Neural cell (in vitro differentiated cells): ENCODE data around the gene HMCES. TPM values are rescaled to one million over a fixed set of nuclear protein-coding genes. Genes with fewer than 3 reads are reported as not detected.

Experiments
- H2AFZ ChIP-seq: fragments of 200-600, 300-800 bp; sonication (generic), shearing (Covaris generic); 2 replicates; pipeline ENCODE4 v1.6.0; 2014; ENCODE audit warnings: low read depth, mild to moderate bottlenecking, antibody characterized with exemption, low read length, moderate library complexity
- H3F3A ChIP-seq: fragments of 200-600 bp; shearing (Covaris generic); 2 replicates; pipeline ENCODE4 v1.6.1; 2016; ENCODE audit warnings: mild to moderate bottlenecking, moderate library complexity, mixed read lengths, antibody characterized with exemption, low read length; ENCODE audit not compliant: insufficient read depth, poor library complexity, severe bottlenecking
- H3K27ac ChIP-seq: fragments of 200-600, 300-800 bp; sonication (generic), shearing (Covaris generic); 2 replicates; pipeline ENCODE4 v1.5.1; 2014; ENCODE audit warnings: mild to moderate bottlenecking, low read length, moderate library complexity
- H3K27me3 ChIP-seq: fragments of 300-800, 200-600 bp; sonication (generic), shearing (Covaris generic); 2 replicates; pipeline ENCODE4 v1.6.0; 2014; ENCODE audit warnings: mild to moderate bottlenecking, low read depth, low read length, moderate library complexity; ENCODE audit not compliant: insufficient read depth
- H3K36me3 ChIP-seq: fragments of 300-800, 200-600 bp; sonication (generic), shearing (Covaris generic); 2 replicates; pipeline ENCODE4 v1.5.1; 2014; ENCODE audit warnings: mild to moderate bottlenecking, antibody characterized with exemption, low read length, moderate library complexity; ENCODE audit not compliant: insufficient read depth
- H3K4me2 ChIP-seq: fragments of 300-800, 200-600 bp; sonication (generic), shearing (Covaris generic); 2 replicates; pipeline ENCODE4 v1.6.0; 2014; ENCODE audit warnings: mild to moderate bottlenecking, low read length
- H3K4me3 ChIP-seq: fragments of 300-800, 200-600 bp; sonication (generic), shearing (Covaris generic); 2 replicates; pipeline ENCODE4 v1.5.1; 2014; ENCODE audit warnings: mild to moderate bottlenecking, low read length, moderate library complexity
- H3K79me2 ChIP-seq: fragments of 200-600 bp; shearing (Covaris generic); replicated peaks from 2 replicates; pipeline ENCODE4 v1.6.0; 2014; ENCODE audit warnings: mild to moderate bottlenecking, low read length, moderate library complexity; ENCODE audit not compliant: insufficient read depth
- H3K9ac ChIP-seq: fragments of 300-800, 200-600 bp; sonication (generic), shearing (Covaris generic); 2 replicates; pipeline ENCODE4 v1.6.1; 2016; ENCODE audit warnings: mild to moderate bottlenecking, low read length, mixed read lengths
- H3K9me2 ChIP-seq: fragments of 200-600 bp; shearing (Covaris generic); 2 replicates; pipeline ENCODE4 v1.6.1; 2016; ENCODE audit warnings: mild to moderate bottlenecking, low read length, mixed read lengths; ENCODE audit not compliant: insufficient read depth
- H3K9me3 ChIP-seq: fragments of 200-600, 300-800 bp; sonication (generic), shearing (Covaris generic); 2 replicates; pipeline ENCODE4 v1.6.1; 2016; ENCODE audit warnings: mild to moderate bottlenecking, mixed run types, low read length, moderate library complexity, mixed read lengths
- H4K20me1 ChIP-seq: fragments of 200-600 bp; shearing (Covaris generic); 2 replicates; pipeline ENCODE4 v1.6.1; 2016; ENCODE audit warnings: mild to moderate bottlenecking, mixed run types; ENCODE audit not compliant: insufficient read depth
- EP300 ChIP-seq: fragments of 450-650 bp; conservative IDR thresholded peaks from 2 replicates; pipeline ENCODE4 v1.6.1; 2014; ENCODE audit warnings: antibody characterized with exemption, mild to moderate bottlenecking, moderate library complexity; ENCODE audit not compliant: poor library complexity, severe bottlenecking
- EZH2 ChIP-seq: fragments of 200-600, 300-800 bp; shearing (Covaris generic), sonication (generic); IDR thresholded peaks from 2 replicates; pipeline ENCODE4 v1.6.1; 2014; ENCODE audit warnings: antibody characterized with exemption, low read length, borderline replicate concordance, mild to moderate bottlenecking; ENCODE audit not compliant: insufficient read depth, poor library complexity, severe bottlenecking
- MXI1 ChIP-seq: fragments of 450-650 bp; conservative IDR thresholded peaks from 2 replicates; pipeline ENCODE4 v1.6.1; 2014; ENCODE audit warnings: antibody characterized with exemption, mild to moderate bottlenecking; ENCODE audit not compliant: poor library complexity, severe bottlenecking
- POLR2AphosphoS5 ChIP-seq: IDR thresholded peaks from 2 replicates; pipeline ENCODE4 v1.6.1; 2012
- RAD21 ChIP-seq: fragments of 450-650 bp; conservative IDR thresholded peaks from 2 replicates; pipeline ENCODE4 v1.6.1; 2014; ENCODE audit warnings: antibody characterized with exemption, mild to moderate bottlenecking, moderate library complexity
- SMC3 ChIP-seq: fragments of 450-650 bp; conservative IDR thresholded peaks from 2 replicates; pipeline ENCODE4 v1.6.1; 2014; ENCODE audit warnings: antibody characterized with exemption, mild to moderate bottlenecking, moderate library complexity; ENCODE audit not compliant: poor library complexity
- TAF1 ChIP-seq: IDR thresholded peaks from 2 replicates; pipeline ENCODE4 v1.6.1; 2012; ENCODE audit warnings: low read depth
- polyA plus RNA-seq: library from polyadenylated mRNA; depleted of rRNA; stranded (reverse); fragments of >200 nt; gene quantifications from 2 replicates; pipeline ENCODE4 v1.2.3, GENCODE V29; 2014
- TF ChIP-seq, protein P1 (sequence below): IDR thresholded peaks from 2 replicates; pipeline ENCODE4 v1.6.1; 2012; ENCODE audit warnings: borderline replicate concordance
- TF ChIP-seq, protein P2 (sequence below): fragments of 450-650 bp; IDR thresholded peaks from 2 replicates; pipeline ENCODE4 v1.5.1; 2014; ENCODE audit warnings: antibody characterized with exemption, mild to moderate bottlenecking, moderate library complexity; ENCODE audit not compliant: poor library complexity, severe bottlenecking

Gene HMCES
- polyA plus RNA-seq, 1 donor from 2014 or later, result 23.0 TPM

DNA sequence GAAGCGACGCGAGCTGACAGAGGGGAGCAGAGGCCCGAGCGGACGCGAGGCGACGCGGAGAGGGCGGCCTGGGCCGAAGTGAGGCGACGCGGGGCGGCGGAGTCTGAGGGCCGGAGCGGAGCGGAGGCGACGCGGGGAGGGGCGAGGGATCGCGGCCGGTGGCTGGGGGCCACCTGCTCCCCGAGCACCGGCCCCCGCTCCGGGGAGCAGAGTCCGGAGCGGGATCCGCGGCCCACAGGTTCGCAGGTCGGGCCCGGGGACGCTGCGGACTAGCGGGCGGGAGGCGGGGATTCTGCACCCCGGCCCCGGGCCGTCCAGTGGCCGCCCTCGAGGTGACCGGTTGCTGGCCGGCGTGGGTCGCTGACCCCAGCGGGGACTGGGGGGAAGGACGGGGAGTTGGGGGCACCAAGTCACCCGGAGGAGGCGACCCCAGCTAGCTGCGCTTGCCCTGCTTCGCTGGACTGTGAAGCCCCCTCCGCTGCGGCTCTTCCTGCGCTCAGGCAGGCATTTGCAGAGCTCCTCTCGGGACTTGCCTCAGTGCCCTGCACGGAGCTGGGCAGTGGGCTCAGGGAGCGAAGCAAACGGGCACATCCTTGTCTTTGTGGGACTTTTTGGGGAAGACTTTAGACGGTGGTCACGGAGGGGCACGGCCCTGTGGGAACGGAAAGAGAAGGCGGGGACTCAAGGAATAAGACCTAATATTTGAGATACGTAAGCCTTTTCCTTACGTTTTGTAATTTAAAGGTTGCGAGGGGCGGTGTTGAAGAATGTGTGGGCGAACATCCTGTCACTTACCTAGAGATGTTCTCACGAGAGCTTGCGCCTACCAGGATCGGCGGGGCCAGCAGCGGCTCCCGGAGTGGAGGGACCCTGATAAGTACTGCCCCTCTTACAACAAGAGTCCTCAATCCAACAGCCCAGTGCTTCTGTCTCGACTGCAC is 566 bp downstream of the HMCES start:
- TF ChIP-seq SMC3 (no peak), MXI1 (peak; percentile 12), EP300 (no peak)
- TF ChIP-seq, protein P1, sequence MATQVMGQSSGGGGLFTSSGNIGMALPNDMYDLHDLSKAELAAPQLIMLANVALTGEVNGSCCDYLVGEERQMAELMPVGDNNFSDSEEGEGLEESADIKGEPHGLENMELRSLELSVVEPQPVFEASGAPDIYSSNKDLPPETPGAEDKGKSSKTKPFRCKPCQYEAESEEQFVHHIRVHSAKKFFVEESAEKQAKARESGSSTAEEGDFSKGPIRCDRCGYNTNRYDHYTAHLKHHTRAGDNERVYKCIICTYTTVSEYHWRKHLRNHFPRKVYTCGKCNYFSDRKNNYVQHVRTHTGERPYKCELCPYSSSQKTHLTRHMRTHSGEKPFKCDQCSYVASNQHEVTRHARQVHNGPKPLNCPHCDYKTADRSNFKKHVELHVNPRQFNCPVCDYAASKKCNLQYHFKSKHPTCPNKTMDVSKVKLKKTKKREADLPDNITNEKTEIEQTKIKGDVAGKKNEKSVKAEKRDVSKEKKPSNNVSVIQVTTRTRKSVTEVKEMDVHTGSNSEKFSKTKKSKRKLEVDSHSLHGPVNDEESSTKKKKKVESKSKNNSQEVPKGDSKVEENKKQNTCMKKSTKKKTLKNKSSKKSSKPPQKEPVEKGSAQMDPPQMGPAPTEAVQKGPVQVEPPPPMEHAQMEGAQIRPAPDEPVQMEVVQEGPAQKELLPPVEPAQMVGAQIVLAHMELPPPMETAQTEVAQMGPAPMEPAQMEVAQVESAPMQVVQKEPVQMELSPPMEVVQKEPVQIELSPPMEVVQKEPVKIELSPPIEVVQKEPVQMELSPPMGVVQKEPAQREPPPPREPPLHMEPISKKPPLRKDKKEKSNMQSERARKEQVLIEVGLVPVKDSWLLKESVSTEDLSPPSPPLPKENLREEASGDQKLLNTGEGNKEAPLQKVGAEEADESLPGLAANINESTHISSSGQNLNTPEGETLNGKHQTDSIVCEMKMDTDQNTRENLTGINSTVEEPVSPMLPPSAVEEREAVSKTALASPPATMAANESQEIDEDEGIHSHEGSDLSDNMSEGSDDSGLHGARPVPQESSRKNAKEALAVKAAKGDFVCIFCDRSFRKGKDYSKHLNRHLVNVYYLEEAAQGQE, result no peak
- Histone ChIP-seq H3K27ac (peak overlapping the region; percentile 61), H4K20me1 (no peaks in the 10 kb centered on the region)

DNA sequence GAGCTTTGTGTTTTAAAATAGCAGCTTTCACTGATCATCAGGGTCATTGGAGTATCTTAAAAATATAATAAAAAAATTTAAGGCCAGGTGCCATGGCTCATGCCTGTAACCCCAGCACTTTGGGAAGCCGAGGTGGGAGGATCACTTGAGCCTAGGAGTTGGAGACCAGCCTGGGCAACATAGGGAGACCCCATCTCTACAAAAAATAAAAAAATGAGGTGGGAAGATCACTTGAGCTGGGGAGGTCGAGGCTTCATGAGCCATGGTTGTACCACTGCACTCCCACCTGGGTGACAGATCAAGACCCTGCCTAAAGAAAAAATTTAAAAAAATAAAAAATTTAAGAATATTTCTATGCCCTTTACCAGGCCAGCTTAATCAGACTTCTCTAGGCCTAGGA is 1.5 kb downstream of the HMCES start:
- Histone ChIP-seq H3K36me3 (peaks cover under 1% of the 10 kb centered on the region), H3K79me2 (peaks cover 12% of the 10 kb centered on the region), H3K4me2 (peak overlapping the region; percentile 81), H3K27me3 (no peaks in the 10 kb centered on the region), H3K9me3 (no peaks in the 10 kb centered on the region), H3K9ac (peak overlapping the region; percentile 88), H2AFZ (no peak overlapping the region), H3F3A (no peaks in the 10 kb centered on the region), H3K27ac (no peak overlapping the region), H3K4me3 (peak overlapping the region; percentile 100), H4K20me1 (no peaks in the 10 kb centered on the region), H3K9me2 (no peaks in the 10 kb centered on the region)
- no peak for TF ChIP-seq SMC3
- no peak for TF ChIP-seq POLR2AphosphoS5
- TF ChIP-seq, protein P1, result no peak
- TF ChIP-seq, protein P2, sequence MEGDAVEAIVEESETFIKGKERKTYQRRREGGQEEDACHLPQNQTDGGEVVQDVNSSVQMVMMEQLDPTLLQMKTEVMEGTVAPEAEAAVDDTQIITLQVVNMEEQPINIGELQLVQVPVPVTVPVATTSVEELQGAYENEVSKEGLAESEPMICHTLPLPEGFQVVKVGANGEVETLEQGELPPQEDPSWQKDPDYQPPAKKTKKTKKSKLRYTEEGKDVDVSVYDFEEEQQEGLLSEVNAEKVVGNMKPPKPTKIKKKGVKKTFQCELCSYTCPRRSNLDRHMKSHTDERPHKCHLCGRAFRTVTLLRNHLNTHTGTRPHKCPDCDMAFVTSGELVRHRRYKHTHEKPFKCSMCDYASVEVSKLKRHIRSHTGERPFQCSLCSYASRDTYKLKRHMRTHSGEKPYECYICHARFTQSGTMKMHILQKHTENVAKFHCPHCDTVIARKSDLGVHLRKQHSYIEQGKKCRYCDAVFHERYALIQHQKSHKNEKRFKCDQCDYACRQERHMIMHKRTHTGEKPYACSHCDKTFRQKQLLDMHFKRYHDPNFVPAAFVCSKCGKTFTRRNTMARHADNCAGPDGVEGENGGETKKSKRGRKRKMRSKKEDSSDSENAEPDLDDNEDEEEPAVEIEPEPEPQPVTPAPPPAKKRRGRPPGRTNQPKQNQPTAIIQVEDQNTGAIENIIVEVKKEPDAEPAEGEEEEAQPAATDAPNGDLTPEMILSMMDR, result no peak
- no peak for TF ChIP-seq TAF1
- no peak for TF ChIP-seq RAD21
- no peak for TF ChIP-seq EZH2
- TF ChIP-seq EP300, result no peak
- no peak for TF ChIP-seq MXI1

More for the DNA sequence above, 566 bp downstream of the HMCES start:
- Histone ChIP-seq H3K27me3 (no peaks in the 10 kb centered on the region), H3K4me3 (peak overlapping the region; percentile 100), H3K4me2 (peak overlapping the region; percentile 81), H3K36me3 (peaks cover 7% of the 10 kb centered on the region), H3F3A (no peaks in the 10 kb centered on the region), H3K9me3 (no peaks in the 10 kb centered on the region), H3K9me2 (no peaks in the 10 kb centered on the region), H2AFZ (peak overlapping the region; percentile 66), H3K79me2 (peaks cover 12% of the 10 kb centered on the region), H3K9ac (peak overlapping the region; percentile 88)
